ENCODE data around the gene CACNA2D3. TPM values are rescaled to one million over a fixed set of nuclear protein-coding genes. Genes with fewer than 3 reads are reported as not detected.

Gene CACNA2D3
- total and polyA plus RNA-seq, 2 donors from 2014 or later = 5.7 to 11.2 TPM

DNA sequence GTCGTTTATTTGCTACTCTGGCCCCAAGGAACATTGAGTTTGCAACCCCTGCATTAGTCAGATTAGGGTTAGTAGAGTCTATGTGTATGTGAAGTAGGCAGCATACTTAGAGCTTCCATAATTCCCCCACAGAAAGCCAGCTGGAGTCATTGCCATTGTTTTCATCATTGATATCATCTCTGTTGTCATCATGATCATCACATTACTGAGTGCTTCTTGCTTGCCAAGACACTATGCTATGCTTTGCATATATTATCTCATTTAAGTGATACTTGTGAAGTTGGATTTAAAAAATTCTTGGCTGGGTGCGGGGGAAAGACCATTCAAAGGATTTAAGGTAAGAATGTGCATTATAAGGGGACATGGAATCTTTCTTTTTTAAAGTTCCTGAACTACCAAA lies 209.0 kb downstream of the CACNA2D3 start:
- DNase-seq (no peak), FAIRE-seq (no peak)
- H3K9ac ChIP-seq (ENCODE audit: low read length in 3 of 3) = no peak overlapping the region
- no peak overlapping the region for H3K4me3 ChIP-seq (ENCODE audit: low read length in 3 of 3)
- H3K36me3 ChIP-seq (ENCODE audit: control insufficient read depth in 2 of 3, insufficient read depth in 3 of 3, low read length in 3 of 3) = no peaks in the 10 kb centered on the region
- H3K27ac ChIP-seq (ENCODE audit: low read depth in 2 of 2, low read length in 2 of 2) = no peak overlapping the region
- no peaks in the 10 kb centered on the region for H3K27me3 ChIP-seq (ENCODE audit: control insufficient read depth, insufficient read depth, low read length)
- H3K4me1 ChIP-seq (ENCODE audit: control insufficient read depth in 2 of 3, insufficient read depth in 2 of 3, low read depth in 1 of 3, low read length in 3 of 3) = no peaks in the 10 kb centered on the region
- H3K9me3 ChIP-seq (ENCODE audit: control insufficient read depth in 2 of 3, insufficient read depth in 1 of 3, low read length in 3 of 3) = no peaks in the 10 kb centered on the region
- intact Hi-C loops (cut with DNase I) = no loop called here
- TF ChIP-seq, protein P1, sequence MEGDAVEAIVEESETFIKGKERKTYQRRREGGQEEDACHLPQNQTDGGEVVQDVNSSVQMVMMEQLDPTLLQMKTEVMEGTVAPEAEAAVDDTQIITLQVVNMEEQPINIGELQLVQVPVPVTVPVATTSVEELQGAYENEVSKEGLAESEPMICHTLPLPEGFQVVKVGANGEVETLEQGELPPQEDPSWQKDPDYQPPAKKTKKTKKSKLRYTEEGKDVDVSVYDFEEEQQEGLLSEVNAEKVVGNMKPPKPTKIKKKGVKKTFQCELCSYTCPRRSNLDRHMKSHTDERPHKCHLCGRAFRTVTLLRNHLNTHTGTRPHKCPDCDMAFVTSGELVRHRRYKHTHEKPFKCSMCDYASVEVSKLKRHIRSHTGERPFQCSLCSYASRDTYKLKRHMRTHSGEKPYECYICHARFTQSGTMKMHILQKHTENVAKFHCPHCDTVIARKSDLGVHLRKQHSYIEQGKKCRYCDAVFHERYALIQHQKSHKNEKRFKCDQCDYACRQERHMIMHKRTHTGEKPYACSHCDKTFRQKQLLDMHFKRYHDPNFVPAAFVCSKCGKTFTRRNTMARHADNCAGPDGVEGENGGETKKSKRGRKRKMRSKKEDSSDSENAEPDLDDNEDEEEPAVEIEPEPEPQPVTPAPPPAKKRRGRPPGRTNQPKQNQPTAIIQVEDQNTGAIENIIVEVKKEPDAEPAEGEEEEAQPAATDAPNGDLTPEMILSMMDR (IDR thresholded peaks at IDR 0.05; ENCODE audit: borderline replicate concordance, extremely low read depth, insufficient read depth) = no peak

DNA sequence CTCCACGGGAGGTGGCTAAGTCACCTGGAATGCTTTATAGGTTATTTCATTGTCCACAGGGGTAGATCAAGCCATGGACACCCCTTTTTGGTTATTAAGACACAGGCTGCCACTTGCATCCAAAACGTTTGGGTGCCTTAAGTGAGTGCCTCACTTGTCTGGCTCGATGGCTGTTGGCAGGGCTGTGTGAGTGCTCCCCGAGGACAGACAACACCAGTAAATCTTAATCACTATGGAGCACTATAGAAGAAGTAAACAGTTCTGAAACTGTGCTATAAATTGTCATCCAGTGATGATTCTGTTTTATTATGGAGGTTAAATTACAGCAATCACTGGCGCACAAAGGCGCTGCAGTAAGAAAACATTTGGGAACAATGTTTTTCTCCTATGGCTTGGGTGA lies 215.5 kb downstream of the CACNA2D3 start:
- DNase-seq = no peak
- Histone ChIP-seq H3K9me3 (ENCODE audit: control insufficient read depth in 2 of 3, insufficient read depth in 1 of 3, low read length in 3 of 3) (no peaks in the 10 kb centered on the region), H3K4me1 (ENCODE audit: control insufficient read depth in 2 of 3, insufficient read depth in 2 of 3, low read depth in 1 of 3, low read length in 3 of 3) (no peaks in the 10 kb centered on the region), H3K4me3 (ENCODE audit: low read length in 3 of 3) (no peak overlapping the region), H3K27me3 (ENCODE audit: control insufficient read depth, insufficient read depth, low read length) (no peaks in the 10 kb centered on the region), H3K36me3 (ENCODE audit: control insufficient read depth in 2 of 3, insufficient read depth in 3 of 3, low read length in 3 of 3) (no peaks in the 10 kb centered on the region), H3K27ac (ENCODE audit: low read depth in 2 of 2, low read length in 2 of 2) (no peak overlapping the region), H3K9ac (ENCODE audit: low read length in 3 of 3) (no peak overlapping the region)
- intact Hi-C loops (cut with DNase I) = no loop called here
- no peak for FAIRE-seq
- TF ChIP-seq, protein P1 (IDR thresholded peaks at IDR 0.05; ENCODE audit: borderline replicate concordance, extremely low read depth, insufficient read depth) = no peak

DNA sequence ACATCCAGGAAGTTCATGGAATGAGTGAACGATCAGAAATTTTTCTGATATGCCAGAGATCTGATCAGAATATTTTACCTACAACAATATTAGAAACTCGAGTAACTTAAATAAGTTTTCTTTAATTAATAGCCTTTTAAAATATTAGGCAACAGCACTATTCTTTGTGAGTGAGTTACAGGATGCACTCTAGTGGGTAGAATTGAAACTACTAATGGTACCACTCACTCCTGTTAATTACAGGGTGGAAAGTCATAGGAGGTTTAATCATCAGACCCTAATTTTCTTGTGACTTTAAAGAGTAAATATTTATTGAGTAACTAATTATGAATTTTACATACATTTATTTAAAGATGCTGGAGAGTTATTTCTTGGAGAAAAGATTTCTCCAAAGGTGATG lies 217.3 kb downstream of the CACNA2D3 start:
- Histone ChIP-seq H3K27ac (ENCODE audit: low read depth in 2 of 2, low read length in 2 of 2) (no peak overlapping the region), H3K9me3 (ENCODE audit: control insufficient read depth in 2 of 3, insufficient read depth in 1 of 3, low read length in 3 of 3) (no peaks in the 10 kb centered on the region), H3K4me1 (ENCODE audit: control insufficient read depth in 2 of 3, insufficient read depth in 2 of 3, low read depth in 1 of 3, low read length in 3 of 3) (no peaks in the 10 kb centered on the region), H3K36me3 (ENCODE audit: control insufficient read depth in 2 of 3, insufficient read depth in 3 of 3, low read length in 3 of 3) (no peaks in the 10 kb centered on the region), H3K27me3 (ENCODE audit: control insufficient read depth, insufficient read depth, low read length) (no peaks in the 10 kb centered on the region), H3K4me3 (ENCODE audit: low read length in 3 of 3) (no peak overlapping the region), H3K9ac (ENCODE audit: low read length in 3 of 3) (no peak overlapping the region)
- intact Hi-C loops (cut with DNase I) = no loop called here
- TF ChIP-seq, protein P1 (IDR thresholded peaks at IDR 0.05; ENCODE audit: borderline replicate concordance, extremely low read depth, insufficient read depth) = no peak
- DNase-seq (no peak), FAIRE-seq (no peak)

DNA sequence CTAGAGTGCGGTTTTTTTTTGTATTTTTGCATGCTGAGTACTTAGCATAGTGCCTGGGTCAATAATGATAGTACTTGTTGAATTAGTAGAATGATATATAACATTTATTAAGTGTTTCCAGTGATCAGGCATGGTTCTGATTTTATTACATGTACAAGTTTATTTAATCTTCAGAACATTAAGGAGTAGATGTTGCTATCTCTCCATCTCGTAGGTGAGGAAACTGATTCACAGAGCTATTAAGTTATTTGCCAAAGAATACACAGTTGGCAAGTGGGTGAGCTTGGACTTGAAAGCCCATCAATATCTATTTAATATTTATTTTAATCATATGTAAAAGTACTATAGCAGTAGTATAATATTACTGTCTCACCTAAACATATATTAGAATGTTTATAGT lies 219.5 kb downstream of the CACNA2D3 start:
- intact Hi-C loops (cut with DNase I) = no loop called here
- TF ChIP-seq, protein P1 (IDR thresholded peaks at IDR 0.05; ENCODE audit: borderline replicate concordance, extremely low read depth, insufficient read depth) = no peak
- Histone ChIP-seq H3K27me3 (ENCODE audit: control insufficient read depth, insufficient read depth, low read length) (no peaks in the 10 kb centered on the region), H3K4me3 (ENCODE audit: low read length in 3 of 3) (no peak overlapping the region), H3K27ac (ENCODE audit: low read depth in 2 of 2, low read length in 2 of 2) (no peak overlapping the region), H3K4me1 (ENCODE audit: control insufficient read depth in 2 of 3, insufficient read depth in 2 of 3, low read depth in 1 of 3, low read length in 3 of 3) (no peaks in the 10 kb centered on the region), H3K9me3 (ENCODE audit: control insufficient read depth in 2 of 3, insufficient read depth in 1 of 3, low read length in 3 of 3) (no peaks in the 10 kb centered on the region), H3K36me3 (ENCODE audit: control insufficient read depth in 2 of 3, insufficient read depth in 3 of 3, low read length in 3 of 3) (no peaks in the 10 kb centered on the region), H3K9ac (ENCODE audit: low read length in 3 of 3) (no peak overlapping the region)
- no peak for FAIRE-seq
- DNase-seq = no peak

All from kidney (tissue), 14 donors.